HS-27A (cell line): ENCODE measurements around the gene S100PBP.

ENCODE experiments used
- DNase-seq: peaks from one replicate; pipeline ENCODE4 v3.0.0-alpha.2; 2012; ENCODE audit warnings: low read depth, missing footprints

Gene S100PBP

GRCh38 chr1:32830092-32830852 lies 12.8 kb downstream of the S100PBP start:
- no peak for DNase-seq

GRCh38 chr1:32831878-32832277 lies 14.4 kb downstream of the S100PBP start:
- DNase-seq: no peak

DNA sequence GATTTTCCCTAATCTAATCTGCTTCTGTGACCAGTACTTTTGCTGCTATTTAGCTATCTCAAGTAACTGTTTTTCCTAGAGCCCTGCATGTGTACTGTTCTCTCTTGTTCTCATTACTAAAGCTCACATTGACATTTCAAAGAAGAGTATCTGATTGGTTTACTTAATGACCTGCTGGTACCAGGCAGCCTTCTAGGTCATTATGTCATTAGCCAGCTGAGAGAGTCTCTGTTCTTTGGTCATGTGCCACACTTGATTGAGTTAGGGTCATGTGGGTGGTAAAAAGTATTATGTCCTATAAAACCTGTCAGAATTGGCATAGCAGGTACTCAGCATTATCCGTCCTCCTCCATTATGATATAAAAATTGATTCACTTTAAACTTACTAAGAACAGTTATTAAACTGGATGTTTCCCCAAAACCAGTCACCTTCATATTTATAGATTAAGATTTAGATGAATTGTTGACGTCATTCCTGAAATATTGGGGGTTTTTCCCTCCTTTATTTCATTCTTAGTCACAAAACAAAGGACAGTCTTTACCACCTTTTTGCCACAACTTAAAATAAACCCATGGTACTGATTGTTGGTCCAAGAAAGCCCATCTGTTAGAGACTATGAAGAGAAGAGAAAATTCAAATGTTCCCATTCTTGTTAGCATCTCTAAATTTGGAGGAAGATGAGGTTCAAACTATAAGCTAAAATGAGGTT lies 31.1 kb downstream of the S100PBP start:
- DNase-seq: no peak

- no peak for DNase-seq
These were observed 38.6 kb downstream of the S100PBP start for GRCh38 chr1:32855861-32856617.

DNA sequence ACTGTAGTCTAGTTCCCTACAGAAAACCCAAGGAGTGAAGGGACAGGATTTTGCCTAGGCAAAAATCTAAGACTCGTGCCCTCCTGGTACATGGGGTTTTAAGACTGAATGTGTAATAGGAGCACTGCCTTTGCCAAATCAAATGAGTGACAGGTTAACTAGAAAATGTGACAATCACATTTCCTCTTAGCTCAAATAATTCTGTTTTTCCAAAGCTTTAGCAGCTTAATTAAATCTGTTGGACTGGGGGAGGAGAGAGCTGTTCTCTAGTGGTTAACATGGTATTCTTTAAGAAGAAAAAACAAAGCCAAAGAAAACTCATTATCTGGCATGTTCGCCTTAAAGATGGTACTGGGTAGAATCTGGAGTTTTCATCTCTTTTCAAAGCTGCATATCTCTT lies 40.7 kb downstream of the S100PBP start:
- DNase-seq: no peak

DNA sequence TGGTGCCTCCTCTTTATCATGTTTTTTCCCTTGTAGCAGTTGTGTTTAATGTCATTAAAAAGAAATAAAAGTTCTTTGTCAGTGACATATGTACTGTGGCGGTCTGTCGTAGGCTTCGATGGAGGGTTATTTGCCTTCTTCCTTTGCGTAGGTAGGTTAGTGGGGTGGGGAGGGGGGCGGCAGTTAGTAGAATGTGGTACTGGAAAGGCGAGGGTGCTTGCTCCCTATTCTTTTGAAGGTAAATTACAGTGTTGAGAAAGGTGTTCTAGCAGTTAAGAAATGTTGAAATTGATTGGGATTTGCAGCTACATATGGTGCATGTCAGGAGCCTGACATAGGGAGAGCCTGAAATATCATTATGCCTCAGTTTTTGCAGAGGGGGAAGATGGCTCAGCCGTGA lies 41.3 kb downstream of the S100PBP start:
- DNase-seq: no peak

GRCh38 chr1:32859915-32860314 lies 42.5 kb downstream of the S100PBP start:
- DNase-seq: no peak

- DNase-seq: no peak
These were observed 43.1 kb downstream of the S100PBP start for GRCh38 chr1:32860566-32860965.

- DNase-seq: no peak
These were observed 44.6 kb downstream of the S100PBP start for GRCh38 chr1:32861904-32862695.

GRCh38 chr1:32863218-32863880 lies 45.9 kb downstream of the S100PBP start:
- no peak for DNase-seq

GRCh38 chr1:32863881-32864245 lies 46.4 kb downstream of the S100PBP start:
- no peak for DNase-seq

GRCh38 chr1:32864375-32865019 lies 47.0 kb downstream of the S100PBP start:
- no peak for DNase-seq

- DNase-seq: no peak
These were observed 48.4 kb downstream of the S100PBP start for GRCh38 chr1:32865639-32866405.

DNA sequence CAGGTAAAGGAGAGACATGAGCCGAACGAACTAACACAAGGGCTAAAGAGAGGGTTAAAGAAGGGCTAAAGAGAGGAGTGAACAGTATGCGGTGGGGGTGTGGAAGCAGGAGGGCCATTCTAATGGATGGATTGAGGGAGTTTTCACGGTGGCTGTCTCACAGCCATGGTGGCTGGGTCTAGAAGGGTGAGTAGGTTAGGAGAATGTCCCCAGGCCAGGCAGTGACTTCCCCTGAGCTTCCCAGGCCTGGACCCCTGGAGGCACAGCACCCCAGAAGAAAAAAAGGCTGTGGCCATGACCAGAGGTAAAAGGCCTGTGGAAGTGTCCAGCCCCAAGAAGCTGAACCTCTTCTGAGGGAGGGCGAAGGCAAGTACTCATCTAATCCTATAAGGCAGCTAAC lies 49.7 kb downstream of the S100PBP start:
- DNase-seq: no peak

DNA sequence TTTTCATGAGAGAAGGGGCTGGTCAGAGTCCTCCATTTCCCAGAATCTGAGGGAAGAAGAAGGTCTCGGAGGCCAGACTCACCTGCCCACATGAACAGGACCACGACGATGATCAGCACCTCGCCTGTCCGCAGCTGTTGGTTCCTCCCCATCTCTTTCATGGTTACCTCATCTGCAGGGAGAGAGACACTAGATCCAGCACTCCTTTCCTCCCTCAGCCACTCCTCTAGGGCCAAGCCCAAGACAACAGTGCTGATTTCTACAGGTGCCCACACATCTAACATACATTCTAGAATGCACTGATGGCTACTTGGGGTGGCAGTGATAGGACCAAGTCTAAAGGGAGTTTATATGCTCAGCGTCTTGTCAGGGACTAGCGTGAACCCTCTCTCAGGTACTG lies 50.2 kb downstream of the S100PBP start:
- no peak for DNase-seq

DNA sequence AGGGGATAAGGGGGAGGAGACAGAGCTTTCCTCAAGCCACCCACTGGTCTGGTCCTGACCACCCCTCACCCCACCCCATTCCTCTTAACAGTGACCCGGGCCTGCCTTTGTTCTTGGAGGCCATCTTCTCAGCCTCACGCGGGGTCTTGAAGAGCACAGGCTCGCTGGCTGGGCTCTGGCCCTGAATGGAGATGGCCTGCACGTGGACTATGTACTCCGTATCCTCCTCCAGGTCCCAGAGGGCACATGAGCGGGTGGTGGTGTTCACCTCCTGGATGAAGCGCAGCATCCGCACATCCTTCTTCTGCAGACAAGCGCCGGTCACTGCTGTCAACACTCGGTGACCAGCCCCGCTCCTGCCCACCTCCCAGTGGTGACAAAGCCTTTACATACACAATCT lies 50.6 kb downstream of the S100PBP start:
- DNase-seq: no peak

DNA sequence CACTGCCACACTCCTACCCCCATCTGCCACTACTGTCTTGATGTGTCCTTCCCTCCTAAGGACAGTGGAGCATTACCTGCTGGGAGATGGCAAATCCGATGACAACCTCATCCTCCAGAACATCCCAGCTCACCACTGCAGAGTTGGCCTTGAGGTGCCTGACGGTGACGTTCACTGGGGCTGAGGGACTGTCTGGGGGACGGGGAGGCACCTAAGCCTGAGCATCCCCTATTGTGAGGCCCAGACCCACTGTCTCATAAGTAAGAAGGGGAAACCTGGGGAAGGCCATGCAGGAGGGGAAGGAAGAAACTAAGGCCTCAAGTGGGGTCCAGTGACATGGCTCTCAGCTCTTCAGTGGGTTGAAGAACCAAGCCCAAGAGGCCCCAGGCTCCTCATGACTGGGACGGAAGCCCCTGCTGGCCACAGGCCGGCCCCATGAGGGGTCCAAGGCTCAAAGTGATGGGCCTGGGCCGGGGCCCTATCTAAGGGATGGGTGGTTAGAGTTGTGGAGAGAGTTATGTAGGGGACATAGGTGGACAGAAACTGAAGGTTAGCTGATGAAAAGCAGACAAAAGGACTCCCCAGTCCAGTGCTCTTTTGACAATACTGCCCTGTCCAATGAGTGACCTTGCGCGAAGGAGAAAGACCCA lies 51.5 kb downstream of the S100PBP start:
- DNase-seq: no peak

DNA sequence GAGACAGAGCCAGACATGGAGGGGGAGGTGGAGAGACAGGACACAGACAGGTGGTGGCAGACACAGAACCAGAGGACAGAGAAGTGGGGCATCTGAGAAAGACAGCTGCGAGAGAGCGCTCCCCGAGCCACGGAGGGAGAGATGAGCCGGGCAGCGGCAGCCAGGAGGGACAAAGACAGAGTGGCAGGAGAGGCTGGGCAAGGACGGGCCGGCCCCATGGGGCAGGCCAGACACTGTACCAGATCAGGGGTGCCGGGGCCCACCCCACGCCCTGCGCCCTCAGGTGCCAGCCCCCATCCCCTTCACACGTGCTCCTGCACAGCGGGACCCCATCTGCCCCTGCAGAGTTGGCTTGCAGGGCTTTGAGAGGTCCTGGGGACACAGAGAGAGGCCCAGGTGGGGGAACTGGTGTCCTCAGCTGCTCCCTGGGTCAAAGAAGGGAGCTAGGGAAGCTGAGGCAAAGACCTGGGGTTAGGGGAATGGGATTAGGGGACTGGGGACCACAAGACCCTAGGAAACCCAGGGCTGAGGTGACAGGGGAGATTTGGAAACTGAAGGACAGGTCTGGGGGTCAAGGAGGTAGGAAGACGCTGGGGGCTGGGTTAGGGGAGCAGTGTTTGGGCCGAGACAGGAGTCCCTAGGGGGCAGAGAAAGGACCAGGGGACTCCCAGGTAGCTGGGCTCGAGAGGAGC lies 52.6 kb downstream of the S100PBP start:
- DNase-seq: no peak
